ENCODE data around the gene FTH1. TPM values are rescaled to one million over a fixed set of nuclear protein-coding genes. Genes with fewer than 3 reads are reported as not detected.

The FTH1 gene
- total and polyA plus RNA-seq, 2 of the 13 experiments (the other 11 are each of a cell fraction or from before 2014, with no cell fraction given), result 607 to 760 TPM

DNA sequence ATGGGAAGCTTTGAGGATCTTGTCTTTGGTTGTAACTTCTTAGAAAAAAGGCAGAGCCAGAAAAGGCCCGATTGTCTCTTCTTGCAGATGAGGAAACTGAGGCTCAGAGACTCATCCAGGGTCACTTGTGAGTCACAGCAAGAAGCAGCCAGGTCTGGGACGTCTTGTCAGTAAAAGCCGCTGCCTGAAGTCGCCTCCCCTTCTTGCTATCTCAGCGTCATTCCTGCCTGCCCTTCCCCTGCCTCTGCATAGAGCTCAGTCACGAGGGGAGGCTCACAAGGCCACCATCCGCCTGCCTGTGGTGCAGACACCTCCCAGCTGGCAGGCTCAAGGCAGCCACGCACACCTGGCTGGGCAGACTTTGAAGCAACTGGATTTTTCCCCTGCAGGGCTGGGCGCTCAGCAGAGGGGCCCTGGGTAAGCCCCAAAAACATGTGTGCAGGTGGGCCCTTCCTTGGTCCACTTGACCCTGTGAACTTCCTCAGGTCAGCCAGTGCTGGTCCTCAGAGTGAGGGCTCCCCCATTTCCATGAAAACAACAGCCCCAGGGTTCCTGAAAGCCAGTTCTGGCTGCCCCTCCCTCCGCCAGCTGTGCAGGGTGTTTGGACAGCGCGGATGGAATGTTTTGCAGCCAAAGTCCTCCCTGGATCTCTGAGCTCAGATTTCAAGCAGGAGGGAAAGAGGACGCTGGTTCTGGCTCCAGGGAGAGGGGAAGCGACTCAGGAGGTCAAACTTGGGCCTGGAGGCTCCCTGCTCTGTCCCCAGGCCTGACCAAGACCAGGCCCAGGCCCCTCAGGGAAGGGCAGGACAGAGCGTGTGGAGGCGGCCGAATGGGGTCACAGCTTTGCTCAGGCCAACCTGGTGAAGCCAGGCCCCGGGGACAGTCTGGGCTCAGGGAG lies 44.0 kb downstream of the FTH1 start (continued):
- TF ChIP-seq ZSCAN30 (CRISPR knock-in tag; IDR thresholded peaks at IDR 0.05), result no peak
- TF ChIP-seq, protein P1, sequence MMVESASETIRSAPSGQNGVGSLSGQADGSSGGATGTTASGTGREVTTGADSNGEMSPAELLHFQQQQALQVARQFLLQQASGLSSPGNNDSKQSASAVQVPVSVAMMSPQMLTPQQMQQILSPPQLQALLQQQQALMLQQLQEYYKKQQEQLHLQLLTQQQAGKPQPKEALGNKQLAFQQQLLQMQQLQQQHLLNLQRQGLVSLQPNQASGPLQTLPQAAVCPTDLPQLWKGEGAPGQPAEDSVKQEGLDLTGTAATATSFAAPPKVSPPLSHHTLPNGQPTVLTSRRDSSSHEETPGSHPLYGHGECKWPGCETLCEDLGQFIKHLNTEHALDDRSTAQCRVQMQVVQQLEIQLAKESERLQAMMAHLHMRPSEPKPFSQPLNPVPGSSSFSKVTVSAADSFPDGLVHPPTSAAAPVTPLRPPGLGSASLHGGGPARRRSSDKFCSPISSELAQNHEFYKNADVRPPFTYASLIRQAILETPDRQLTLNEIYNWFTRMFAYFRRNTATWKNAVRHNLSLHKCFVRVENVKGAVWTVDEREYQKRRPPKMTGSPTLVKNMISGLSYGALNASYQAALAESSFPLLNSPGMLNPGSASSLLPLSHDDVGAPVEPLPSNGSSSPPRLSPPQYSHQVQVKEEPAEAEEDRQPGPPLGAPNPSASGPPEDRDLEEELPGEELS (CRISPR knock-in tag; IDR thresholded peaks at IDR 0.05), result peak; percentile 69
- TF ChIP-seq BCL6 (CRISPR knock-in tag; IDR thresholded peaks at IDR 0.05), result peak; percentile 91
- peak; percentile 71; the same call in 1 of the 2 replicates for TF ChIP-seq MYC (CRISPR knock-in tag; IDR thresholded peaks at IDR 0.05; ENCODE audit: borderline replicate concordance)
- TF ChIP-seq NR1H2 (CRISPR knock-in tag; IDR thresholded peaks at IDR 0.05; ENCODE audit: borderline replicate concordance, low read depth), result peak; percentile 19; the same call in 1 of the 2 replicates
- TF ChIP-seq ATF7-NPFF (CRISPR knock-in tag; IDR thresholded peaks at IDR 0.05; ENCODE audit: low read depth), result peak; percentile 58; the same call in 1 of the 2 replicates
- TF ChIP-seq, protein P2, sequence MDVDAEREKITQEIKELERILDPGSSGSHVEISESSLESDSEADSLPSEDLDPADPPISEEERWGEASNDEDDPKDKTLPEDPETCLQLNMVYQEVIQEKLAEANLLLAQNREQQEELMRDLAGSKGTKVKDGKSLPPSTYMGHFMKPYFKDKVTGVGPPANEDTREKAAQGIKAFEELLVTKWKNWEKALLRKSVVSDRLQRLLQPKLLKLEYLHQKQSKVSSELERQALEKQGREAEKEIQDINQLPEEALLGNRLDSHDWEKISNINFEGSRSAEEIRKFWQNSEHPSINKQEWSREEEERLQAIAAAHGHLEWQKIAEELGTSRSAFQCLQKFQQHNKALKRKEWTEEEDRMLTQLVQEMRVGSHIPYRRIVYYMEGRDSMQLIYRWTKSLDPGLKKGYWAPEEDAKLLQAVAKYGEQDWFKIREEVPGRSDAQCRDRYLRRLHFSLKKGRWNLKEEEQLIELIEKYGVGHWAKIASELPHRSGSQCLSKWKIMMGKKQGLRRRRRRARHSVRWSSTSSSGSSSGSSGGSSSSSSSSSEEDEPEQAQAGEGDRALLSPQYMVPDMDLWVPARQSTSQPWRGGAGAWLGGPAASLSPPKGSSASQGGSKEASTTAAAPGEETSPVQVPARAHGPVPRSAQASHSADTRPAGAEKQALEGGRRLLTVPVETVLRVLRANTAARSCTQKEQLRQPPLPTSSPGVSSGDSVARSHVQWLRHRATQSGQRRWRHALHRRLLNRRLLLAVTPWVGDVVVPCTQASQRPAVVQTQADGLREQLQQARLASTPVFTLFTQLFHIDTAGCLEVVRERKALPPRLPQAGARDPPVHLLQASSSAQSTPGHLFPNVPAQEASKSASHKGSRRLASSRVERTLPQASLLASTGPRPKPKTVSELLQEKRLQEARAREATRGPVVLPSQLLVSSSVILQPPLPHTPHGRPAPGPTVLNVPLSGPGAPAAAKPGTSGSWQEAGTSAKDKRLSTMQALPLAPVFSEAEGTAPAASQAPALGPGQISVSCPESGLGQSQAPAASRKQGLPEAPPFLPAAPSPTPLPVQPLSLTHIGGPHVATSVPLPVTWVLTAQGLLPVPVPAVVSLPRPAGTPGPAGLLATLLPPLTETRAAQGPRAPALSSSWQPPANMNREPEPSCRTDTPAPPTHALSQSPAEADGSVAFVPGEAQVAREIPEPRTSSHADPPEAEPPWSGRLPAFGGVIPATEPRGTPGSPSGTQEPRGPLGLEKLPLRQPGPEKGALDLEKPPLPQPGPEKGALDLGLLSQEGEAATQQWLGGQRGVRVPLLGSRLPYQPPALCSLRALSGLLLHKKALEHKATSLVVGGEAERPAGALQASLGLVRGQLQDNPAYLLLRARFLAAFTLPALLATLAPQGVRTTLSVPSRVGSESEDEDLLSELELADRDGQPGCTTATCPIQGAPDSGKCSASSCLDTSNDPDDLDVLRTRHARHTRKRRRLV (CRISPR knock-in tag; IDR thresholded peaks at IDR 0.05), result 0 out of 2 replicates have a peak, but pooled peaks have one; percentile 47
- peak; percentile 95 for TF ChIP-seq TEAD3 (CRISPR knock-in tag; optimal IDR thresholded peaks at IDR 0.05; ENCODE audit: borderline replicate concordance)
- TF ChIP-seq PHF8 (CRISPR knock-in tag; IDR thresholded peaks at IDR 0.05), result peak; percentile 64
- TF ChIP-seq PAXIP1 (CRISPR knock-in tag; conservative IDR thresholded peaks at IDR 0.05), result peak; percentile 95
- peak; percentile 46; the same call in 1 of the 2 replicates for TF ChIP-seq NR2C2 (CRISPR knock-in tag; IDR thresholded peaks at IDR 0.05; ENCODE audit: borderline replicate concordance)
- TF ChIP-seq ZNF10 (CRISPR knock-in tag; IDR thresholded peaks at IDR 0.05; ENCODE audit: borderline replicate concordance, low read depth), result no peak
- peak; percentile 50 for TF ChIP-seq YY1 (IDR thresholded peaks at IDR 0.05; ENCODE audit: insufficient read depth, insufficient replicate concordance, low read depth, low read length)
- peak; percentile 38; the same call in 1 of the 2 replicates for TF ChIP-seq FOXO1 (CRISPR knock-in tag; IDR thresholded peaks at IDR 0.05)
- TF ChIP-seq IRF9 (CRISPR knock-in tag; IDR thresholded peaks at IDR 0.05; ENCODE audit: borderline replicate concordance), result peak; percentile 78; the same call in 1 of the 2 replicates

Data from HepG2 (cell line).